ENCODE data around the gene WHRN. TPM values are rescaled to one million over a fixed set of nuclear protein-coding genes. Genes with fewer than 3 reads are reported as not detected.

Gene WHRN
- total RNA-seq, 1 experiment from 2014 or later, result 24.3 TPM

GRCh38 chr9:114384836-114385396, 120.4 kb downstream of the WHRN start (continued):
- TF ChIP-seq ZNF138 (CRISPR knock-in tag; conservative IDR thresholded peaks at IDR 0.05), result no peak
- TF ChIP-seq ATF3 (CRISPR knock-in tag; conservative IDR thresholded peaks at IDR 0.05), result no peak
- TF ChIP-seq ZSCAN18 (CRISPR knock-in tag; IDR thresholded peaks at IDR 0.05), result no peak
- no peak for TF ChIP-seq PRRX2 (CRISPR knock-in tag; IDR thresholded peaks at IDR 0.05)
- no peak for TF ChIP-seq NFATC4 (CRISPR knock-in tag; IDR thresholded peaks at IDR 0.05)
- no peak for TF ChIP-seq ZBTB21 (CRISPR knock-in tag; IDR thresholded peaks at IDR 0.05; ENCODE audit: borderline replicate concordance)
- no peak for TF ChIP-seq FOXP4 (CRISPR knock-in tag; IDR thresholded peaks at IDR 0.05)
- no peak for TF ChIP-seq FOXJ3 (CRISPR knock-in tag; IDR thresholded peaks at IDR 0.05; ENCODE audit: borderline replicate concordance)
- no peak for TF ChIP-seq GTF2I (CRISPR knock-in tag; conservative IDR thresholded peaks at IDR 0.05)
- TF ChIP-seq TEAD1 (CRISPR knock-in tag; IDR thresholded peaks at IDR 0.05), result no peak
- no peak for TF ChIP-seq E2F1 (CRISPR knock-in tag; IDR thresholded peaks at IDR 0.05)

- H3K36me3 Mint-ChIP-seq, result peaks cover 5% of the 10 kb centered on the region
- H3K27ac Mint-ChIP-seq, result no peak overlapping the region
- TF ChIP-seq FOXP1 (CRISPR knock-in tag; IDR thresholded peaks at IDR 0.05; ENCODE audit: borderline replicate concordance), result no peak
- TF ChIP-seq ZSCAN18 (CRISPR knock-in tag; IDR thresholded peaks at IDR 0.05), result no peak
- TF ChIP-seq SMAD3 (CRISPR knock-in tag; IDR thresholded peaks at IDR 0.05; ENCODE audit: borderline replicate concordance), result no peak
- no peak for TF ChIP-seq ATF1 (CRISPR knock-in tag; IDR thresholded peaks at IDR 0.05)
- TF ChIP-seq HMGXB4 (CRISPR knock-in tag; IDR thresholded peaks at IDR 0.05), result no peak
- no peak for TF ChIP-seq NFE2L1 (CRISPR knock-in tag; IDR thresholded peaks at IDR 0.05)
- no peak for TF ChIP-seq NR2C2 (CRISPR knock-in tag; IDR thresholded peaks at IDR 0.05)
- no peak for TF ChIP-seq ZNF671 (CRISPR knock-in tag; IDR thresholded peaks at IDR 0.05)
- TF ChIP-seq GRHL2 (CRISPR knock-in tag; IDR thresholded peaks at IDR 0.05; ENCODE audit: insufficient replicate concordance, severe bottlenecking), result no peak
- H3K4me1 Mint-ChIP-seq, result peaks cover 79% of the 10 kb centered on the region
- no peak for ATAC-seq
- H3K9me3 Mint-ChIP-seq, result no peaks in the 10 kb centered on the region
- no peaks in the 10 kb centered on the region for H3K27me3 Mint-ChIP-seq (ENCODE audit: low read depth)
- ChIA-PET POLR2A (interaction anchor here (0.8 kb wide), 1 partner anchor 12 kb away, joined by 3 read pairs; no protein-coding TSS in a partner anchor), CTCF (interaction anchor here (1.1 to 2.6 kb wide), 6 partner anchors 11 to 67 kb away, joined by 3 to 8 read pairs (median 6); no protein-coding TSS in a partner anchor)
- DNase-seq (ENCODE audit: low spot score), result no peak
- H3K4me3 Mint-ChIP-seq, result no peak overlapping the region
These were observed 120.9 kb downstream of the WHRN start for GRCh38 chr9:114384341-114384740.
